NCI-H1417 treated with DMSO at 0.1 percent for 48 hours (cell line): ENCODE measurements around the gene PAGE2.
"Not testable (repeated sequence)": the region's sequence is repeated elsewhere in the genome, so short reads cannot be mapped to it uniquely, and the experiment has no call there.

Source experiments
- DNase-seq: peaks from one replicate; lab custom pipeline; 2025; lab: John Stamatoyannopoulos, UW

The PAGE2 gene

GRCh38 chrX:55088795-55089489 is at the start of gene PAGE2:
PAGE2 (plus strand) TSS chrX:55089018; CDS start chrX:55090021, 1,003 bp downstream.
- DNase-seq, result no peak

- no peak for DNase-seq
These were observed 49.3 kb upstream of the PAGE2 start for GRCh38 chrX:55039471-55039870.

- DNase-seq, result no peak
These were observed 47.3 kb upstream of the PAGE2 start for GRCh38 chrX:55041514-55041913.

- not testable (repeated sequence) for DNase-seq
These were observed 38.2 kb upstream of the PAGE2 start for GRCh38 chrX:55050599-55050998.

GRCh38 chrX:55056820-55057674 is 31.8 kb upstream of the PAGE2 start:
- no peak for DNase-seq

- no peak for DNase-seq
These were observed 31.1 kb upstream of the PAGE2 start for GRCh38 chrX:55057675-55058249.

GRCh38 chrX:55067180-55067579 is 21.6 kb upstream of the PAGE2 start:
- not testable (repeated sequence) for DNase-seq

- DNase-seq, result no peak
These were observed 16.5 kb upstream of the PAGE2 start for GRCh38 chrX:55072286-55072685.

- DNase-seq, result no peak
These were observed 13.9 kb upstream of the PAGE2 start, which contains the start of gene PAGE2B for GRCh38 chrX:55074851-55075467. PAGE2B (plus strand) TSS chrX:55075030; CDS start chrX:55076042, 1,012 bp downstream.

- no peak for DNase-seq
These were observed 9.9 kb downstream of the PAGE2 start for GRCh38 chrX:55098691-55099090.

GRCh38 chrX:55099162-55099561 is 10.3 kb downstream of the PAGE2 start:
- DNase-seq, result no peak

- DNase-seq, result no peak
These were observed 13.9 kb downstream of the PAGE2 start for GRCh38 chrX:55102754-55103153.

GRCh38 chrX:55107262-55107661 is 18.4 kb downstream of the PAGE2 start:
- DNase-seq, result no peak

- DNase-seq, result no peak
These were observed 19.1 kb downstream of the PAGE2 start for GRCh38 chrX:55107911-55108310.

GRCh38 chrX:55109306-55109705 is 20.5 kb downstream of the PAGE2 start:
- no peak for DNase-seq

- DNase-seq, result no peak
These were observed 22.9 kb downstream of the PAGE2 start for GRCh38 chrX:55111578-55112254.

GRCh38 chrX:55116589-55116988 is 27.8 kb downstream of the PAGE2 start:
- not testable (repeated sequence) for DNase-seq

- no peak for DNase-seq
These were observed 29.8 kb downstream of the PAGE2 start for GRCh38 chrX:55118574-55118973.

- DNase-seq, result no peak
These were observed 30.5 kb downstream of the PAGE2 start for GRCh38 chrX:55119271-55119670.

GRCh38 chrX:55119712-55120111 is 30.9 kb downstream of the PAGE2 start:
- no peak for DNase-seq

- DNase-seq, result no peak
These were observed 32.0 kb downstream of the PAGE2 start for GRCh38 chrX:55120761-55121358.
